ENCODE measurements around the gene CLSTN3. TPM values are rescaled to one million over a fixed set of nuclear protein-coding genes. Genes with fewer than 3 reads are reported as not detected.

The CLSTN3 gene
- total and polyA plus RNA-seq, 2 of the 13 experiments (the other 11 are each of a cell fraction or from before 2014, with no cell fraction given), result 26.2 to 94.1 TPM

GRCh38 chr12:7129872-7130691, at the start of gene CLSTN3 (continued):
- no peak for TF ChIP-seq ZNF503 (CRISPR knock-in tag; IDR thresholded peaks at IDR 0.05)
- TF ChIP-seq CSRNP1 (CRISPR knock-in tag; IDR thresholded peaks at IDR 0.05), result no peak; the same call in 1 of the 2 replicates
- TF ChIP-seq FOXJ3 (CRISPR knock-in tag; IDR thresholded peaks at IDR 0.05; ENCODE audit: borderline replicate concordance), result no peak
- TF ChIP-seq MAFG (CRISPR knock-in tag; IDR thresholded peaks at IDR 0.05), result no peak
- TF ChIP-seq ZBTB20 (CRISPR knock-in tag; IDR thresholded peaks at IDR 0.05; ENCODE audit: borderline replicate concordance, low read depth), result no peak
- TF ChIP-seq YEATS4 (CRISPR knock-in tag; IDR thresholded peaks at IDR 0.05; ENCODE audit: borderline replicate concordance), result peak; percentile 80; the same call in 1 of the 2 replicates
- no peak for TF ChIP-seq SKI (IDR thresholded peaks at IDR 0.05; ENCODE audit: partially characterized antibody)
- TF ChIP-seq ADNP (CRISPR knock-in tag; IDR thresholded peaks at IDR 0.05), result no peak
- TF ChIP-seq NCOA1 (CRISPR knock-in tag; IDR thresholded peaks at IDR 0.05), result no peak
- TF ChIP-seq, protein P1, sequence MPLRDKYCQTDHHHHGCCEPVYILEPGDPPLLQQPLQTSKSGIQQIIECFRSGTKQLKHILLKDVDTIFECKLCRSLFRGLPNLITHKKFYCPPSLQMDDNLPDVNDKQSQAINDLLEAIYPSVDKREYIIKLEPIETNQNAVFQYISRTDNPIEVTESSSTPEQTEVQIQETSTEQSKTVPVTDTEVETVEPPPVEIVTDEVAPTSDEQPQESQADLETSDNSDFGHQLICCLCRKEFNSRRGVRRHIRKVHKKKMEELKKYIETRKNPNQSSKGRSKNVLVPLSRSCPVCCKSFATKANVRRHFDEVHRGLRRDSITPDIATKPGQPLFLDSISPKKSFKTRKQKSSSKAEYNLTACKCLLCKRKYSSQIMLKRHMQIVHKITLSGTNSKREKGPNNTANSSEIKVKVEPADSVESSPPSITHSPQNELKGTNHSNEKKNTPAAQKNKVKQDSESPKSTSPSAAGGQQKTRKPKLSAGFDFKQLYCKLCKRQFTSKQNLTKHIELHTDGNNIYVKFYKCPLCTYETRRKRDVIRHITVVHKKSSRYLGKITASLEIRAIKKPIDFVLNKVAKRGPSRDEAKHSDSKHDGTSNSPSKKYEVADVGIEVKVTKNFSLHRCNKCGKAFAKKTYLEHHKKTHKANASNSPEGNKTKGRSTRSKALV (CRISPR knock-in tag; IDR thresholded peaks at IDR 0.05), result no peak
- TF ChIP-seq KLF11 (CRISPR knock-in tag; IDR thresholded peaks at IDR 0.05), result no peak
- no peak for TF ChIP-seq WIZ (CRISPR knock-in tag; IDR thresholded peaks at IDR 0.05)
- no peak for TF ChIP-seq ZNF143 (CRISPR knock-in tag; IDR thresholded peaks at IDR 0.05)
- TF ChIP-seq NFE2L1 (CRISPR knock-in tag; IDR thresholded peaks at IDR 0.05; ENCODE audit: borderline replicate concordance), result no peak
- TF ChIP-seq, protein P2, sequence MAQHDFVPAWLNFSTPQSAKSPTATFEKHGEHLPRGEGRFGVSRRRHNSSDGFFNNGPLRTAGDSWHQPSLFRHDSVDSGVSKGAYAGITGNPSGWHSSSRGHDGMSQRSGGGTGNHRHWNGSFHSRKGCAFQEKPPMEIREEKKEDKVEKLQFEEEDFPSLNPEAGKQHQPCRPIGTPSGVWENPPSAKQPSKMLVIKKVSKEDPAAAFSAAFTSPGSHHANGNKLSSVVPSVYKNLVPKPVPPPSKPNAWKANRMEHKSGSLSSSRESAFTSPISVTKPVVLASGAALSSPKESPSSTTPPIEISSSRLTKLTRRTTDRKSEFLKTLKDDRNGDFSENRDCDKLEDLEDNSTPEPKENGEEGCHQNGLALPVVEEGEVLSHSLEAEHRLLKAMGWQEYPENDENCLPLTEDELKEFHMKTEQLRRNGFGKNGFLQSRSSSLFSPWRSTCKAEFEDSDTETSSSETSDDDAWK (CRISPR knock-in tag; IDR thresholded peaks at IDR 0.05), result no peak
- peak; percentile 12; the same call in 1 of the 2 replicates for TF ChIP-seq ZNF776 (CRISPR knock-in tag; IDR thresholded peaks at IDR 0.05)
- no peak for TF ChIP-seq ZMAT5 (CRISPR knock-in tag; IDR thresholded peaks at IDR 0.05; ENCODE audit: borderline replicate concordance, low read depth)
- peak; percentile 29; the same call in 1 of the 2 replicates for TF ChIP-seq TFAP4 (IDR thresholded peaks at IDR 0.05; ENCODE audit: borderline replicate concordance, low read depth)
- TF ChIP-seq RFXANK (CRISPR knock-in tag; IDR thresholded peaks at IDR 0.05), result no peak
- 0 out of 2 replicates have a peak, but pooled peaks have one; percentile 4 for TF ChIP-seq ZNF589 (CRISPR knock-in tag; conservative IDR thresholded peaks at IDR 0.05)

All from HepG2 (cell line).